DOHH2 (cell line): ENCODE data around the gene CASZ1.

Experiments used
- H3F3A ChIP-seq: fragments of 200-600 bp; sonication (generic), shearing (Covaris generic); 2 replicates; pipeline ENCODE4 v1.6.0; 2016; ENCODE audit warnings: antibody characterized with exemption, mild to moderate bottlenecking; ENCODE audit not compliant: control insufficient read depth, insufficient read depth
- H3K27ac ChIP-seq: fragments of 200-600 bp; sonication (generic); 2 replicates; pipeline ENCODE4 v1.5.1; 2014; ENCODE audit warnings: low read depth, mild to moderate bottlenecking, low read length, moderate library complexity
- H3K27me3 ChIP-seq: fragments of 200-600 bp; sonication (generic); 2 replicates; pipeline ENCODE4 v1.6.1; 2014; ENCODE audit warnings: mild to moderate bottlenecking, low read length, mixed read lengths; ENCODE audit not compliant: control insufficient read depth
- H3K36me3 ChIP-seq: fragments of 200-600 bp; sonication (generic); 2 replicates; pipeline ENCODE4 v1.6.1; 2014; ENCODE audit warnings: mild to moderate bottlenecking, low read length, moderate library complexity, mixed read lengths; ENCODE audit not compliant: control insufficient read depth
- H3K4me1 ChIP-seq: fragments of 200-600 bp; sonication (generic); 2 replicates; pipeline ENCODE4 v1.6.1; 2014; ENCODE audit warnings: mild to moderate bottlenecking, low read length, mixed read lengths; ENCODE audit not compliant: control insufficient read depth
- H3K4me2 ChIP-seq: fragments of 200-600 bp; sonication (generic); 2 replicates; pipeline ENCODE4 v1.6.0; 2014; ENCODE audit warnings: mild to moderate bottlenecking, low read length, moderate library complexity
- H3K4me3 ChIP-seq: fragments of 200-600 bp; sonication (generic); 2 replicates; pipeline ENCODE4 v1.5.1; 2014; ENCODE audit warnings: mild to moderate bottlenecking, low read length, mixed read lengths
- H3K79me2 ChIP-seq: fragments of 200-600 bp; sonication (generic); 2 replicates; pipeline ENCODE4 v1.6.1; 2014; ENCODE audit warnings: mild to moderate bottlenecking, low read length, mixed read lengths; ENCODE audit not compliant: control insufficient read depth
- H3K9me2 ChIP-seq: fragments of 200-600 bp; sonication (generic); replicated peaks from 2 replicates; pipeline ENCODE4 v1.6.1; 2014; ENCODE audit warnings: mild to moderate bottlenecking, low read length, mixed read lengths; ENCODE audit not compliant: control insufficient read depth
- H3K9me3 ChIP-seq: fragments of 200-600 bp; sonication (generic); 2 replicates; pipeline ENCODE4 v1.6.1; 2014; ENCODE audit warnings: antibody characterized with exemption, low read length, mixed read lengths; ENCODE audit not compliant: control insufficient read depth, insufficient read depth
- H4K20me1 ChIP-seq: fragments of 200-600 bp; sonication (generic); 2 replicates; pipeline ENCODE4 v1.6.0; 2014; ENCODE audit warnings: low read depth, mild to moderate bottlenecking, antibody characterized with exemption, low read length, moderate library complexity; ENCODE audit not compliant: control insufficient read depth, insufficient read depth
- CTCF ChIP-seq: fragments of 200-600 bp; sonication (generic); IDR thresholded peaks from one replicate; pipeline ENCODE4 v1.5.1; 2014; ENCODE audit warnings: antibody characterized with exemption, mild to moderate bottlenecking, low read depth, low read length; ENCODE audit not compliant: poor library complexity, severe bottlenecking
- EZH2phosphoT487 ChIP-seq: fragments of 200-600 bp; sonication (generic); IDR thresholded peaks from 2 replicates; pipeline ENCODE4 v1.6.1; 2017; ENCODE audit warnings: borderline replicate concordance, mild to moderate bottlenecking, antibody characterized with exemption, low read length, moderate library complexity, mixed read lengths

The CASZ1 gene

DNA sequence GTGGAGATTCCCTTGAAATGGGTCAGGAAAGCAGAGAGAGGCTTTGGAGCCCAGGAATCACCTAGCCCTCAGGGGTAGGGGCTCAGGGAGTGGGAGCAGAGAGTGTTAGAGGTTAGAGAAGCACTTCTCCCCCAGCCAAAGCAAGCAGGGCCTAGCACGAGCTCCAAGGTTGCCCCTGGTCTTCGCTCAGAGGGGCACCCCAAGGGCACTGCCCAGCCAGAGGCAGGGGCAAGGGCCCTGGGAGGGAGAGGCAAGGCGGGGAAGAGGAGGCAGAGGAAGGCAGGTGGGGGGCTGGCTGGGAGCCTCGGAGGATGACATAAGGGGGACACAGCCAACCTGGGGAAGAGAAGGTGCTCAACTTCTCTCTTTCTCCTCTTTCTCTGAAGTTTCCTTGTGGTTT lies 71.9 kb downstream of the CASZ1 start:
- Histone ChIP-seq H4K20me1 (no peaks in the 10 kb centered on the region), H3K79me2 (no peaks in the 10 kb centered on the region), H3K4me2 (no peak overlapping the region), H3F3A (no peaks in the 10 kb centered on the region), H3K4me3 (no peak overlapping the region), H3K9me2 (no peaks in the 10 kb centered on the region), H3K4me1 (no peaks in the 10 kb centered on the region), H3K9me3 (no peaks in the 10 kb centered on the region), H3K27me3 (no peaks in the 10 kb centered on the region), H3K27ac (no peak overlapping the region), H3K36me3 (no peaks in the 10 kb centered on the region)
- TF ChIP-seq CTCF = no peak
- TF ChIP-seq EZH2phosphoT487 = no peak

- no peaks in the 10 kb centered on the region for H3K79me2 ChIP-seq
- H3K4me1 ChIP-seq = no peaks in the 10 kb centered on the region
- H3K9me2 ChIP-seq = no peaks in the 10 kb centered on the region
- H4K20me1 ChIP-seq = no peaks in the 10 kb centered on the region
- H3F3A ChIP-seq = no peaks in the 10 kb centered on the region
- TF ChIP-seq CTCF (no peak), EZH2phosphoT487 (no peak)
- H3K9me3 ChIP-seq = no peaks in the 10 kb centered on the region
- no peaks in the 10 kb centered on the region for H3K27me3 ChIP-seq
- H3K4me3 ChIP-seq = no peak overlapping the region
- no peak overlapping the region for H3K4me2 ChIP-seq
- no peak overlapping the region for H3K27ac ChIP-seq
- H3K36me3 ChIP-seq = no peaks in the 10 kb centered on the region
Observed at GRCh38 chr1:10724052-10724494, 72.4 kb downstream of the CASZ1 start.

DNA sequence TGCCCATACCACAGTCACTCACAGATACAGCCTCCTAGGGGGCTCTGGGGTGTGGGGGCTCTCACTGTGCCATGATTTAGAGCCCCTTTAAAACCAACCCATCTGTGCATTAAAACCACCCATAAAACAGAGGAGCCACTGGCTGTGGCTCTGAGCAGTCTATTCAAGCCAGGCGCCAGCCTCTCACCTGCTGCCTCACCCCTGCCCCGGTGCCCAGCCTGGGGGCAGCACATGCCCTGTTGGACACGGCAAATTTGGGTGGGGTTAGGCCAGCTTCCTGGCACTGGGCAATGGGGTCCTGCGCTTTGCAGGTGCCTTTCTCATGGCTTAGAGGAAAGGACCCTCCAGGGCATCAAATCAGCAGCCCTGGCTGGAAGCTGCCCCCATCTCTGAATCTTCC lies 73.1 kb downstream of the CASZ1 start:
- TF ChIP-seq CTCF = no peak
- TF ChIP-seq EZH2phosphoT487 = no peak
- H3K4me2 ChIP-seq = no peak overlapping the region
- no peak overlapping the region for H3K4me3 ChIP-seq
- no peaks in the 10 kb centered on the region for H4K20me1 ChIP-seq
- no peaks in the 10 kb centered on the region for H3F3A ChIP-seq
- no peaks in the 10 kb centered on the region for H3K9me2 ChIP-seq
- no peak overlapping the region for H3K27ac ChIP-seq
- H3K9me3 ChIP-seq = no peaks in the 10 kb centered on the region
- no peaks in the 10 kb centered on the region for H3K36me3 ChIP-seq
- no peaks in the 10 kb centered on the region for H3K27me3 ChIP-seq
- H3K4me1 ChIP-seq = no peaks in the 10 kb centered on the region
- H3K79me2 ChIP-seq = no peaks in the 10 kb centered on the region

- Histone ChIP-seq H3K27ac (no peak overlapping the region), H3K36me3 (no peaks in the 10 kb centered on the region), H3K4me1 (no peaks in the 10 kb centered on the region), H3K9me2 (no peaks in the 10 kb centered on the region), H3K27me3 (no peaks in the 10 kb centered on the region), H3K4me2 (no peak overlapping the region), H3K79me2 (no peaks in the 10 kb centered on the region), H3K9me3 (no peaks in the 10 kb centered on the region), H3F3A (no peaks in the 10 kb centered on the region), H3K4me3 (no peak overlapping the region), H4K20me1 (no peaks in the 10 kb centered on the region)
- no peak for TF ChIP-seq EZH2phosphoT487
Observed at GRCh38 chr1:10722803-10723202, 73.6 kb downstream of the CASZ1 start.
